ENCODE measurements around the gene CYP4F8. TPM values are rescaled to one million over a fixed set of nuclear protein-coding genes. Genes with fewer than 3 reads are reported as not detected.
"Not testable (repeated sequence)": the region's sequence is repeated elsewhere in the genome, so short reads cannot be mapped to it uniquely, and the experiment has no call there.

CYP4F8 gene
- total RNA-seq, 2 experiments from 2014 or later: not detected

DNA sequence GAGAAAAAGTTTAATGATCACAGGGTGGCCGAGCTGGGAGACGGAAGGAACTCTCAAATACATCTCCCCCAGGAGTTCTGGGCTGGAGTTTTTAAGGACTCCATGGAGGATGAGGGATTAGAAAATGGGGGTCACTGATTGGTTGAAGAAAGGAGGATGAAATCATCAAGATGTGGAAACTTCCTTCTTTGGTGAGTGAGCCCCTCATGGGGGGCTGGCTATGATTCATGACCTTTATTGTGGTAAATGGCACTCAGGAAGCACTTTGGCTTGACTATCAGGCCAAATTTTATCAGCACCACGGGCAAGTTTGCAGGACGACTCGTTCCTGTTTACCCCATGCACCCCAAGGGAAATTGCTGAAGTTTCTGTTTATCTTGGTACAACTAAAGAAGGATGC is 22.5 kb upstream of the CYP4F8 start:
- H3K27ac Mint-ChIP-seq; POLR2A ChIA-PET; CTCF ChIA-PET; H3K36me3 Mint-ChIP-seq (ENCODE audit: low read depth); H3K4me1 Mint-ChIP-seq; DNase-seq; H3K4me3 Mint-ChIP-seq; H3K27me3 Mint-ChIP-seq; H3K9me3 Mint-ChIP-seq: not testable (repeated sequence)

DNA sequence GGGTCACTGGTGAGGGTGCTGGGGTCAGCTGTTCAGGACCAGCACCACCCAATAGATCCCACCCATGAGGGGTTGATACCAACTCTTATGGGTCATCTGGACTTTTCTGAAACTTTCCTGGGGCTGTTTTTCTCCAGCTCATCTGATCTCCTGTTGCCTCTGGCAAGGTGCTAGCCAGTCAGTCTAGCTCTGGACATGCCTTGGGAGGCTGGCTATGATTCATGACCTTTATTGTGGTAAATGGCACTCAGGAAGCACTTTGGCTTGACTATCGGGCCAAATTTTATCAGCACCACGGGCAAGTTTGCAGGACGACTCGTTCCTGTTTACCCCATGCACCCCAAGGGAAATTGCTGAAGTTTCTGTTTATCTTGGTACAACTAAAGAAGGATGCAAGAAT is 21.3 kb upstream of the CYP4F8 start:
- H3K9me3 Mint-ChIP-seq; POLR2A ChIA-PET; DNase-seq; H3K27ac Mint-ChIP-seq; CTCF ChIA-PET; H3K4me1 Mint-ChIP-seq; H3K36me3 Mint-ChIP-seq (ENCODE audit: low read depth); H3K27me3 Mint-ChIP-seq; H3K4me3 Mint-ChIP-seq: not testable (repeated sequence)

DNA sequence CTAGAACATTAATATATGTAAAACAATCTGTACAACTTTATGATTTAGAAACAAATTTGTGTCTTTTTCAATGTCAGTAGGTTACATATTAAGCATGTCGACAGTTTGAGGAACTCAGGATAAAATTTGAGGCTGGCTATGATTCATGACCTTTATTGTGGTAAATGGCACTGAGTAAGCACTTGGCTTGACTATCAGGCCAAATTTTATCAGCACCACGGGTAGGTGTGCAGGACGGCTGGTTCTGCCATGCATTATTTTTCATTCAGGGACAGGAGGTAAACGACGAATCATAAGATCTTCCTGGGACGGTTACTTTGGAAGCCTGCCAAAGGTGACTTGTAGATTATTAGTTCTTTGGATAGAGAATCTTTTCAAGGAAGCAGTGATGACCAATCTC is 19.9 kb upstream of the CYP4F8 start:
- CTCF ChIA-PET: no interaction called here
- DNase-seq: no peak
- no peak overlapping the region for H3K27ac Mint-ChIP-seq
- no peaks in the 10 kb centered on the region for H3K36me3 Mint-ChIP-seq (ENCODE audit: low read depth)
- peaks cover 6% of the 10 kb centered on the region for H3K9me3 Mint-ChIP-seq
- no peaks in the 10 kb centered on the region for H3K4me1 Mint-ChIP-seq
- H3K27me3 Mint-ChIP-seq: peaks cover 7% of the 10 kb centered on the region
- POLR2A ChIA-PET: no interaction called here
- no peak overlapping the region for H3K4me3 Mint-ChIP-seq

DNA sequence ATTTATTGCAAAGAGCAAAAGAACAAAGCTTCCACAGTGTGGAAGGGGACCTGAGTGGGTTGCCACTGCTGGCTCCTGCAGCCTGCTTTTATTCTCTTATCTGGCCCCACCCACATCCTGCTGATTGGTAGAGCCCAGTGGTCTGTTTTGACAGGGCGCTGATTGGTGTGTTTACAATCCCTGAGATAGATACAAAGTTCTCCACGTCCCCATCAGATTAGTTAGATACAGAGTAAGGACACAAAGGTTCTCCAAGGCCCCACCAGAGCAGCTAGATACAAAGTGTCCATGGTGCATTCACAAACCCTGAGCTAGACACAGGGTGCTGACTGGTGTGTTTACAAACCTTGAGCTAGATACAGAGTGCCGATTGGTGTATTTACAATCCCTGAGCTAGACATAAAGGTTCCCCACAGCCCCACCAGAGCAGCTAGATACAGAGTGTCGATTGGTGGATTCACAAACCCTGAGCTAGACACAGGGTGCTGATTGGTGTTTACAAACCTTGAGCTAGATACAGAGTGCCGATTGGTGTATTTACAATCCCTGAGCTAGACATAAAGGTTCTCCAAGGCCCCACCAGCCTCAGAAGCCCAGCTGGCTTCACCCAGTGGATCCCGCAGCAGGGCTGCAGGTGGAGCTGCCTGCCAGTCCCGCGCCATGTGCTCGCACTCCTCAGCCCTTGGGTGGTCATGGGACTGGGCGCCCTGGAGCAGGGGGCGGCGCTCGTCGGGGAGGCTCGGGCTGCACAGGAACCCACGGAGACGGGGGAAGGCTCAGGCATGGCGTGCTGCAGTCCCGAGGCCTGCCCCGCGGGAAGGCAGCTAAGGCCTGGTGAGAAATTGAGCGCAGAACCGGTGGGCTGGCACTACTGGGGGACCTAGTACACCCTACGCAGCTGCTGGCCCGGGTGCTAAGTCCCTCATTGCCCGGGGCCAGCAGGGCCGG is 6.8 kb upstream of the CYP4F8 start:
- H3K27me3 Mint-ChIP-seq; CTCF ChIA-PET; H3K9me3 Mint-ChIP-seq; H3K4me3 Mint-ChIP-seq; DNase-seq; H3K36me3 Mint-ChIP-seq (ENCODE audit: low read depth); POLR2A ChIA-PET; H3K4me1 Mint-ChIP-seq; H3K27ac Mint-ChIP-seq: not testable (repeated sequence)

DNA sequence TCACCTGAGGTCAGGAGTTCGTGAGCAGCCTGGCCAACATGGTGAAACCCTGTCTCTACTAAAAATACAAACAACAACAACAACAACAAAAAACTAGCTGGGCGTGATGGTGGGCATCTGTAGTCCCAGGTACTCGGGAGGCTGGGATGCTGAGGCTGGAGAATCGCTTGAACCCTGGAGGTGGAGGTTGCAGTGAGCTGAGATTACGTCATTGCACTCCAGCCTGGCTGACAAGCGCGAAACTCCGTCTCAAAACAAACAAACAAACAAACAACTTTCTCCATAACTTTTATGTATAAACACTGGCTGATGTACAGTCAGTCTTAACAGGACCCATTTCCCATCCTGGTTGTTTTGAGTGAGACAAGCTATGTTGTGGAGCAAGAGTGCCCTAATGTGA is 5.8 kb upstream of the CYP4F8 start:
- no peaks in the 10 kb centered on the region for H3K36me3 Mint-ChIP-seq (ENCODE audit: low read depth)
- H3K4me3 Mint-ChIP-seq: no peak overlapping the region
- POLR2A ChIA-PET: no interaction called here
- no peak overlapping the region for H3K27ac Mint-ChIP-seq
- H3K4me1 Mint-ChIP-seq: no peaks in the 10 kb centered on the region
- no peaks in the 10 kb centered on the region for H3K9me3 Mint-ChIP-seq
- DNase-seq: no peak
- H3K27me3 Mint-ChIP-seq: peaks cover 2% of the 10 kb centered on the region
- CTCF ChIA-PET: no interaction called here

DNA sequence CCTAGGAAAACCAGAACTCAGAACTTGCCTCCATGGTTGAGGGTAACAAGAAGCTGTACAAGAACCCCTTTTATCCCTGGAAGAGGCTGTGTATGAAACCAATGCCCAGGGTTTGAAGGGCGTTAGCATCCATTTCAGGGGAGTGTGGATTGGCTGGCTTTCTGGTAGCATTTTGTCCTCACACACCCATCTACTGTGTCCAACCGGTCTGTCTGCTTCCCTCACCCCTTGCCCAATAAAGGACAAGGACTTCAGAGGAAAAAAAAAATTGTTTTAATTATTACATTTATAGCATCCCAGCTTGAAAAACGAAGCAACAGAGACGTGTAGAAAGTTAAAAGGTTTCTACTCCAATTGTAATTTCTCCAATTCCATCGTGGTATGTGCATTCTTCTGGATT is 2.7 kb upstream of the CYP4F8 start:
- Mint-ChIP-seq H3K36me3 (ENCODE audit: low read depth) (no peaks in the 10 kb centered on the region), H3K27me3 (peaks cover 2% of the 10 kb centered on the region), H3K9me3 (no peaks in the 10 kb centered on the region), H3K4me3 (no peak overlapping the region), H3K27ac (no peak overlapping the region), H3K4me1 (no peaks in the 10 kb centered on the region)
- no peak for DNase-seq
- ChIA-PET CTCF (interaction anchor here (0.6 kb wide), 1 partner anchor 47 kb away, joined by 4 read pairs; no protein-coding TSS in a partner anchor), POLR2A (no interaction called here)

DNA sequence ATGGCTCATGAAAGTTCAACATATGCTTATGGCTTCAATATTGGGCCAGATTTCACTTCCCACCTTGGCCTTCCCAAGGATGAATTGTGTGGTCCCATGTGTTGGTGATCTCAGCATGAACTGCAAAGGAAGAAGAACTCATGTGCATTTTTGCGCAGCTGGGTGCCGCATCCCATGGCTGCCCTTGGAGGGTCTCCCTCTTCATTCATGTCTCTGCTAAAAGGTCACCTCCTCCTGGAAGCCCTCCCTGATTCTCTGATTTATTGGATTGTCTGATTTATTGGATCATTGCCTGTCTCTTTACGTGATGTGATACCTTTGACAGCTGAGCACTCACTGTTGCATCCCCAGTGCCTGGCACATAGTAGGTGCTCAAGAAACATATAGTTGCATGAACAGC is 1.7 kb upstream of the CYP4F8 start:
- Mint-ChIP-seq H3K27me3 (peaks cover 2% of the 10 kb centered on the region), H3K9me3 (no peaks in the 10 kb centered on the region), H3K36me3 (ENCODE audit: low read depth) (no peaks in the 10 kb centered on the region), H3K27ac (no peak overlapping the region), H3K4me1 (no peaks in the 10 kb centered on the region), H3K4me3 (no peak overlapping the region)
- POLR2A ChIA-PET: no interaction called here
- no peak for DNase-seq
- CTCF ChIA-PET: no interaction called here

DNA sequence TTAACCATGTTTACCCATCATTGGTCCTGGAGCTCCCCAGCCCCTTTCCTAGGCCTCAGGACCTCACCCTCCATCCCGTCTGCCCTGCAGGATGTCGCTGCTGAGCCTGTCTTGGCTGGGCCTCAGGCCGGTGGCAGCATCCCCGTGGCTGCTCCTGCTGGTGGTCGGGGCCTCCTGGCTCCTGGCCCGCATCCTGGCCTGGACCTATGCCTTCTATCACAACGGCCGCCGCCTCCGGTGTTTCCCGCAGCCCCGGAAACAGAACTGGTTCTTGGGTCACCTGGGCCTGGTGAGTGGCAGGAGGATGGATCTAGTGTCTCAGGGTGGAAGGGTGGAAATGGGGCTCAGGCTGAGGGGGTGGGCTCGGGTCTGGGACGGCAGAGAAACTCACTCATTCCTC is 508 bp downstream of the CYP4F8 start:
- no peak overlapping the region for H3K4me3 Mint-ChIP-seq
- ChIA-PET POLR2A (no interaction called here), CTCF (no interaction called here)
- no peak for DNase-seq
- no peaks in the 10 kb centered on the region for H3K9me3 Mint-ChIP-seq
- no peaks in the 10 kb centered on the region for H3K4me1 Mint-ChIP-seq
- H3K36me3 Mint-ChIP-seq (ENCODE audit: low read depth): no peaks in the 10 kb centered on the region
- H3K27ac Mint-ChIP-seq: no peak overlapping the region
- H3K27me3 Mint-ChIP-seq: no peaks in the 10 kb centered on the region

DNA sequence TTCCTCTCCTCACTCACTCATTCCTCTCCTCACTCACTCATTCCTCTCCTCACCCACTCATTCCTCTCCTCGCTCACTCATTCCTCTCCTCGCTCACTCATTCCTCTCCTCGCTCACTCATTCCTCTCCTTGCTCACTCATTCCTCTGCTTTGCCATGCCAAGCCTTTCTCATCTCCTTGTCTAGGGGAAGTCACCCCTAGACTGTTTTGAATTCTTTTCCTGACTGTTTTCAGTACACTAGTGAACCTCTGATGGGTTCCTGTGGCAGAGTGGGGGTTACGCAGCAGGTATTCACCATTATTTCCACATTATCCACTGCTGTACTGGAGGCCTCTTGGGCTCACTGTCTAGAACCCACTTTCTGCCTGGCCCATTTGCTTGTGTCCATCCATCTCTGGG is 1.2 kb downstream of the CYP4F8 start:
- Mint-ChIP-seq H3K36me3 (ENCODE audit: low read depth) (no peaks in the 10 kb centered on the region), H3K27me3 (no peaks in the 10 kb centered on the region), H3K9me3 (no peaks in the 10 kb centered on the region), H3K4me3 (no peak overlapping the region), H3K27ac (no peak overlapping the region), H3K4me1 (no peaks in the 10 kb centered on the region)
- CTCF ChIA-PET: no interaction called here
- POLR2A ChIA-PET: no interaction called here
- DNase-seq: no peak

DNA sequence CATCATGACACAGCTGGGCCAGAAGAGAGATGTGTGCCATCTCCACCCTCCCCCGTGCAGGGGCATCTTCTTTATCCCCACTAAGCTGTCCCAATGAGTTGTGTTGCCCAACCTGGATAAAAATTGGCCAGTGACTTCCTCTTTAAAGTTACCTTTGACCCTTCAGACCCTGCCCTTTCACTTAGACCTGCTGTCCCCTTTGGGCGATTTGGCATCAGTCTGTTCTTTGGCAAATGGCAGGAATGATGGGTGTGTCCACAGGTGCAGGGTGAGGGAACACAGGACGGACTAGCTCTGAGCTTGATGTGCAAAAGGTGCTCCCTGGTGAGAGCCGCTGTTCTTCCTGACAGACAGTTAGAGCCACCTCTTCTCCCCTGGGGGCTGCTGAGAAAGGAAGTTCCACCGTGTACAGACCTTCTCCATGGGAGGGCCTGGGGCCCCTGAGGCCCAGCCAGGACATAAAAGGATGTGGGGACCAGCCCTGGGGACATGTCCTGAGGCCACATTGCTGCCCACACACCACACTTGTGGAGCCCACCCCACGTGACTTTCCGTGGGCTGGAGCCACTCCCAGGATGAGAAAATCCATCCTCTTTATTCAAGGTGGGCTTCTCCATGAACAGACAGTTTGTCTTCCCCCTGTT is 1.7 kb downstream of the CYP4F8 start:
- Mint-ChIP-seq H3K9me3 (no peaks in the 10 kb centered on the region), H3K4me3 (no peak overlapping the region), H3K4me1 (no peaks in the 10 kb centered on the region), H3K27ac (no peak overlapping the region), H3K27me3 (no peaks in the 10 kb centered on the region), H3K36me3 (ENCODE audit: low read depth) (no peaks in the 10 kb centered on the region)
- POLR2A ChIA-PET: no interaction called here
- CTCF ChIA-PET: no interaction called here
- DNase-seq: no peak

DNA sequence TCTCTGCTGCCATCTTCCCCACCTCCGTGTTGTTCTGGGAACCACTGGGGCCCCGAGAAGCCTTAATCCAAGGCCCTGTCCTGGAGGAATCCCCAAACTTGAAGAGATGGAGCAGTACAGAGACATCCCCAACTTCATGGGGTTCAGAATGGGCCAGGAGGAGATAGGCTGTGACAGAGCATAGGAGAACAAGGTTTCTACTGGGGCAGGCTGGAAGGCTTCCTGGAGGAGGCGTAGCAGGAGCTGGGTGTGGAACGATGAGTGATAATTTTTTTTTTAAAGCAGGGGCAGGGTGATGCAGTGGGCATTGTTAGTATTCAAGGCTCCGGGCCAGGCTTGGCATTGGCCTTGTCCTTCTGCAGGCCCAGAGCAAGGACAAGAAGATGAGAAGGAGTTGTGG is 3.3 kb downstream of the CYP4F8 start:
- no peaks in the 10 kb centered on the region for H3K4me1 Mint-ChIP-seq
- no peak overlapping the region for H3K4me3 Mint-ChIP-seq
- H3K36me3 Mint-ChIP-seq (ENCODE audit: low read depth): no peaks in the 10 kb centered on the region
- no peak overlapping the region for H3K27ac Mint-ChIP-seq
- ChIA-PET CTCF (interaction anchor here (0.8 kb wide), 1 partner anchor 11 kb away, joined by 3 read pairs; no protein-coding TSS in a partner anchor), POLR2A (no interaction called here)
- DNase-seq: no peak
- H3K9me3 Mint-ChIP-seq: no peaks in the 10 kb centered on the region
- H3K27me3 Mint-ChIP-seq: no peaks in the 10 kb centered on the region

DNA sequence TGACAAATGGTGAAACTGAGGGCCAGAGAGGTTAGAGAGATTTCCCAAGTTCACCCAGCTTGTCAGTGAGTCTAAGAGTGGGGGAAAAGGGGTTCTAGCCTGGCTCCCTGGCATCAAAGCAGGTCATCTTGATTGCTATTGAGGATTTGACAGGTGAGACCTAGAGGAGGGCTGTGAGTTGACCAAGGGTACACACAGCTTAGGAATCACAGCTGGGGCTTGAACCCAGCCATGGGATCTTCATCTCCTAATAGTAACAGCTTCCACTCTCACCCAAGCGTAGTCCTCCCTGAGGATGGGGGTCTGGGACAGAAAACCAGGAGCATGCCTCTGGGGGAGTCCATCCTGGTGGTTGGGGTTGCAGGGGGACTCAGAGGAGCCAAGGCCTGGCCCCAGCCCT is 6.8 kb downstream of the CYP4F8 start:
- DNase-seq: no peak
- H3K27me3 Mint-ChIP-seq: peaks cover 3% of the 10 kb centered on the region
- CTCF ChIA-PET: no interaction called here
- POLR2A ChIA-PET: no interaction called here
- no peaks in the 10 kb centered on the region for H3K9me3 Mint-ChIP-seq
- H3K27ac Mint-ChIP-seq: no peak overlapping the region
- no peak overlapping the region for H3K4me3 Mint-ChIP-seq
- no peaks in the 10 kb centered on the region for H3K36me3 Mint-ChIP-seq (ENCODE audit: low read depth)
- no peaks in the 10 kb centered on the region for H3K4me1 Mint-ChIP-seq

DNA sequence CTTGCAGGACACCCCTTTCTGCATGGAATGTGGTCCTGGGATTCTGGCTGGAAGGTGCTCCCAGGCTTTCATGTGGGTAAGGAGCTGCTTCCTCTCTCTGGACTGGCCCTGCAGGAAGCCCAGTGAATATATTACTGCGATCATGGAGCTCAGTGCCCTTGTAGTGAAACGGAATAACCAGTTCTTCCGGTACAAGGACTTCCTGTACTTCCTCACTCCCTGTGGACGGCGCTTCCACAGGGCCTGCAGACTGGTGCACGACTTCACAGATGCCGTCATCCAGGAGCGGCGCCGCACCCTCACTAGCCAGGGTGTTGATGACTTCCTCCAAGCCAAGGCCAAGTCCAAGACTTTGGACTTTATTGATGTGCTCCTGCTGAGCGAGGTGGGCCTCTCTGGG is 8.0 kb downstream of the CYP4F8 start:
- Mint-ChIP-seq H3K27ac (no peak overlapping the region), H3K4me1 (no peaks in the 10 kb centered on the region), H3K9me3 (no peaks in the 10 kb centered on the region), H3K27me3 (peaks cover 3% of the 10 kb centered on the region), H3K4me3 (no peak overlapping the region), H3K36me3 (ENCODE audit: low read depth) (no peaks in the 10 kb centered on the region)
- POLR2A ChIA-PET: no interaction called here
- DNase-seq: no peak
- CTCF ChIA-PET: no interaction called here

DNA sequence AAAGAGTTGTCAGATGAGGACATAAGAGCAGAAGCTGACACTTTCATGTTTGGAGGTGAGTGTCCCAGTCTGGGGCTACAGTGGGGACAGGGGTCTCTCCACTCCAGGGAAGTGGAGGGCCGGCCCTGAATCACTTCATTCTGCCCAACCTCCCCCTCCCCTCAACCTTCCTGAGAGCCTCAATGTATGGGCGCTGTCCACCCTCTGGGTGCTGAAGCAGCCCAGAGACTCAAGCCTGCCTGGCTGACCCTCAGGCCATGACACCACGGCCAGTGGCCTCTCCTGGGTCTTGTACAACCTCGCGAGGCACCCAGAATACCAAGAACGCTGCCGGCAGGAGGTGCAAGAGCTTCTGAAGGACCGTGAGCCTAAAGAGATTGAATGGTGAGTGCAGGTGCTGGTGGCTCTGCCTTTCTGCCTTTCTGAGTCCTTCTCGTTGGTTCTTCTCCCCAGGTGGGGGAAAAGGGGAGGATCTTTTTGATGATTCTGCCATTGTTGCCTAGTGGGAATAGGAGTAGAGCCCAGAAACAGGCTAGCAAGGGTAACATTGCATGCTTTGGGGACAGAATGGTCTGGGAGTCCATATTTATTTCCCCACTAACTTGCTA is 8.8 kb downstream of the CYP4F8 start:
- no peaks in the 10 kb centered on the region for H3K36me3 Mint-ChIP-seq (ENCODE audit: low read depth)
- no peaks in the 10 kb centered on the region for H3K4me1 Mint-ChIP-seq
- POLR2A ChIA-PET: no interaction called here
- H3K9me3 Mint-ChIP-seq: no peaks in the 10 kb centered on the region
- no peak for DNase-seq
- CTCF ChIA-PET: no interaction called here
- H3K27ac Mint-ChIP-seq: no peak overlapping the region
- H3K4me3 Mint-ChIP-seq: no peak overlapping the region
- peaks cover 3% of the 10 kb centered on the region for H3K27me3 Mint-ChIP-seq

Data from activated CD4-positive, alpha-beta memory T cell treated with anti-CD3 and anti-CD28 coated beads, Interleukin-2, amount 10 ng/mL, durations not matched to agents 7 days and 5 days (primary cell).